AG09309 (cell line): ENCODE results near the gene TNFSF13B.

Experiments
- DNase-seq: peaks from one replicate; pipeline ENCODE4 v3.0.0-alpha.2; 2010; ENCODE audit warnings: low read depth
- H3K4me3 ChIP-seq: 2 replicates; pipeline ENCODE4 v1.5.1; 2011; ENCODE audit warnings: mild to moderate bottlenecking, low read depth, low read length, moderate library complexity; ENCODE audit not compliant: control insufficient read depth
- TF ChIP-seq, protein P1 (sequence below): IDR thresholded peaks from 2 replicates; pipeline ENCODE4 v1.5.1; 2011; ENCODE audit warnings: mild to moderate bottlenecking, low read depth, low read length, inconsistent platforms; ENCODE audit not compliant: insufficient read depth, control insufficient read depth; ENCODE audit errors: missing control alignments

The TNFSF13B gene, protein sequence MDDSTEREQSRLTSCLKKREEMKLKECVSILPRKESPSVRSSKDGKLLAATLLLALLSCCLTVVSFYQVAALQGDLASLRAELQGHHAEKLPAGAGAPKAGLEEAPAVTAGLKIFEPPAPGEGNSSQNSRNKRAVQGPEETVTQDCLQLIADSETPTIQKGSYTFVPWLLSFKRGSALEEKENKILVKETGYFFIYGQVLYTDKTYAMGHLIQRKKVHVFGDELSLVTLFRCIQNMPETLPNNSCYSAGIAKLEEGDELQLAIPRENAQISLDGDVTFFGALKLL

DNA sequence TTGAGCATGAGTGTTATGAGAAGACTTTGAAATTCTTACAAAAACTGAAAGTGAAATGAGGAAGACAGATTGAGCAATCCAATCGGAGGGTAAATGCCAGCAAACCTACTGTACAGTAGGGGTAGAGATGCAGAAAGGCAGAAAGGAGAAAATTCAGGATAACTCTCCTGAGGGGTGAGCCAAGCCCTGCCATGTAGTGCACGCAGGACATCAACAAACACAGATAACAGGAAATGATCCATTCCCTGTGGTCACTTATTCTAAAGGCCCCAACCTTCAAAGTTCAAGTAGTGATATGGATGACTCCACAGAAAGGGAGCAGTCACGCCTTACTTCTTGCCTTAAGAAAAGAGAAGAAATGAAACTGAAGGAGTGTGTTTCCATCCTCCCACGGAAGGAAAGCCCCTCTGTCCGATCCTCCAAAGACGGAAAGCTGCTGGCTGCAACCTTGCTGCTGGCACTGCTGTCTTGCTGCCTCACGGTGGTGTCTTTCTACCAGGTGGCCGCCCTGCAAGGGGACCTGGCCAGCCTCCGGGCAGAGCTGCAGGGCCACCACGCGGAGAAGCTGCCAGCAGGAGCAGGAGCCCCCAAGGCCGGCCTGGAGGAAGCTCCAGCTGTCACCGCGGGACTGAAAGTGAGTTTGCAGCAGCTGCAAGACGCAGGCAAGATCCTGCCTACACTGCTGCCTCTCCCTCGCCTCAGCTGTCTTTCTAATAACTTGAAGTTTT is at the start of gene TNFSF13B:
TNFSF13B (plus strand) TSS at position 118 of the 728 bp plus-strand sequence; CDS start at position 296, 178 bp downstream.
- H3K4me3 ChIP-seq, result peak within 1 kb of the TSS; percentile 39
- DNase-seq, result no peak
- TF ChIP-seq, protein P1, sequence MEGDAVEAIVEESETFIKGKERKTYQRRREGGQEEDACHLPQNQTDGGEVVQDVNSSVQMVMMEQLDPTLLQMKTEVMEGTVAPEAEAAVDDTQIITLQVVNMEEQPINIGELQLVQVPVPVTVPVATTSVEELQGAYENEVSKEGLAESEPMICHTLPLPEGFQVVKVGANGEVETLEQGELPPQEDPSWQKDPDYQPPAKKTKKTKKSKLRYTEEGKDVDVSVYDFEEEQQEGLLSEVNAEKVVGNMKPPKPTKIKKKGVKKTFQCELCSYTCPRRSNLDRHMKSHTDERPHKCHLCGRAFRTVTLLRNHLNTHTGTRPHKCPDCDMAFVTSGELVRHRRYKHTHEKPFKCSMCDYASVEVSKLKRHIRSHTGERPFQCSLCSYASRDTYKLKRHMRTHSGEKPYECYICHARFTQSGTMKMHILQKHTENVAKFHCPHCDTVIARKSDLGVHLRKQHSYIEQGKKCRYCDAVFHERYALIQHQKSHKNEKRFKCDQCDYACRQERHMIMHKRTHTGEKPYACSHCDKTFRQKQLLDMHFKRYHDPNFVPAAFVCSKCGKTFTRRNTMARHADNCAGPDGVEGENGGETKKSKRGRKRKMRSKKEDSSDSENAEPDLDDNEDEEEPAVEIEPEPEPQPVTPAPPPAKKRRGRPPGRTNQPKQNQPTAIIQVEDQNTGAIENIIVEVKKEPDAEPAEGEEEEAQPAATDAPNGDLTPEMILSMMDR, result no peak

DNA sequence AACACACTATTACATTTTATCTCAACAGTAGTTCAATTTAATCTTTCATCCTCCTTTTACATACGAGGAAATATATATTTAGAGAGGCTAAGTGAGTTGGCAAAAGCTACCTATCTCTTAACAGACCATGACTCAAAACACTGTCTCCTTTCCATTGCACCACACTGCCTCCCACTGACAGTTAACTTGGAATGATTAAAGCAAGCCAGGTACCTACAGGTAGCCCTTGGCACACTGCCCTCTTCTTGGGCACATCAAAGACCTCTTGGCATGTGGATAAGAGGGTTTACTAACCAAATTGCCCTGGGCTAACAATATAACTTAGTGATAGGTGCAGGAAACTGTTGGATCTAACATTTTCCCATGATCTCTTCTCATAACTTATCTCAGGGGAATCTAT is 49.5 kb upstream of the TNFSF13B start:
- TF ChIP-seq, protein P1, result no peak
- no peak for DNase-seq
- no peak overlapping the region for H3K4me3 ChIP-seq

DNA sequence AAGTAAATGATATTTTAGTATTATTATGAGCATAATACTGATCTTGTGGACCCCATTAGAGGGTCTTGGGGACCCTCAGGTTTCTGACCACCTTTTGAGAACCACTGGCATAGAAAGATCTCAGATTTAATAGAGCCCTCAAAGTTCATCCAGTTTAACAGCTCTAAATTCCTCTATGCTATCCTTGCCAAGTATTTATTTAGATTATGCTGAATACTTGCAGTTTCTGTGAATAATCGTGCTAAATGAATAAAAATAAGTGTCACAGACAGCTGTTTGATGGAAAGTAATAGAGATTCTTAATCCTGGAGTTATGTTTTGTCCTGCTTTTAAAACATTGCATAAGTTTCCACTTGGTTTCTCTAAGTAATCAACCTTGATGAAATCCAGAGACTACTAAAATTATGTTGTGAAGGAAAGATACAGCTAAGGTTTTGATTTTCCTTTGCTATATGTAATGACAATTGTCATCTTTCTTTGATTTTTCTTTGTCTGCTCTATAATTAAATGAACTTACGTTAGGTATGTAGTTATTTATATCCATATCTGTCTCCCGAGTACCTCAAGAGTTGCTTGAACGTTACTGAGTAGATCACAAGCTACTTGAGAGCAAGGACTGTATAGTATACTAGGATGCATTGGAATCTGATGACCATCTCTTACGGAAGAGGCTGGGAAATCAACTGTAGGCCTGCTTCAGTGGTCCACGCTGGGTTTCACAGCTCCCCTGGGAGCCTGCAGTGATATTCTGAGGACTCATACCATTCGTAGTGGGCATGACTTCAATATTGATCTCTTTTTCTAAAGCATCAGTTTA is 45.6 kb upstream of the TNFSF13B start:
- H3K4me3 ChIP-seq, result no peak overlapping the region
- DNase-seq, result no peak
- TF ChIP-seq, protein P1, result no peak

DNA sequence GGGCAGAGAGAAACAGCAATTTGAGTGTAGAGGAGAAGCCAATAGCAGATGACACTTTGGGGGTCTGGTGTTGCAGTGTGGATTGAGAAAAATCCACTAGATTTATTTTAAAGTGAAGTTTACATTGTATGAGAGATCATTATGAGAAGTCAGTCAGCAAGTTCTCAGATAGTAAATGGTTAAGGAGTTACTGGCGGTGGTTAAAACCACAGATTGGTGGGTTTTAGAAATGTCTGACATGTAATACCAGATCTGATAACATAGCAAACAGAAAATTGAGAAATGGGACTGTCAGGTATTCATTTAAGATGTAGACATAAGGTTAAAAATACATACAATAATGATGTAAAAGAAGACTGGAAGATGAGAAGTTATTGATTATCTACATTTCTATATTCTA is 44.1 kb upstream of the TNFSF13B start:
- DNase-seq, result no peak
- TF ChIP-seq, protein P1, result no peak
- H3K4me3 ChIP-seq, result no peak overlapping the region

DNA sequence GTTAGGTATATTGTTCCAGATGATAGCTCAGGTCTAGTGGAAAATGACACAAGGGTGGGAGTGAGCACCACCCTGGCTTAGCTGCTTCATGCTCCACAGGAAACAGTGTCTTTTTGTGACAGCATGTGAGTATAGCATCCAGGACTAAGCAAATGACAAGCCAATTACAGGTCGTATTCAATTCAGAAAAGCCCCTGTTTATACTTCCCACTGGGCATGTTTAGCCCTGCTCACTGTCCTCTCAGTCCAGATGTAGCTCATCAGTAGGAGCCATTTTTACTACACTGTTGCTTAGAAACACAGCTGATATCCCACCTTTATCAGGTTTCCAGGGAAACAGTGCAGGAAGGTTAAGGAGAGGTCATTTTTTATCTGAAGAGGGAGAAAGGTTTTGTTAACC is 43.3 kb upstream of the TNFSF13B start:
- TF ChIP-seq, protein P1, result no peak
- no peak for DNase-seq
- H3K4me3 ChIP-seq, result no peak overlapping the region

DNA sequence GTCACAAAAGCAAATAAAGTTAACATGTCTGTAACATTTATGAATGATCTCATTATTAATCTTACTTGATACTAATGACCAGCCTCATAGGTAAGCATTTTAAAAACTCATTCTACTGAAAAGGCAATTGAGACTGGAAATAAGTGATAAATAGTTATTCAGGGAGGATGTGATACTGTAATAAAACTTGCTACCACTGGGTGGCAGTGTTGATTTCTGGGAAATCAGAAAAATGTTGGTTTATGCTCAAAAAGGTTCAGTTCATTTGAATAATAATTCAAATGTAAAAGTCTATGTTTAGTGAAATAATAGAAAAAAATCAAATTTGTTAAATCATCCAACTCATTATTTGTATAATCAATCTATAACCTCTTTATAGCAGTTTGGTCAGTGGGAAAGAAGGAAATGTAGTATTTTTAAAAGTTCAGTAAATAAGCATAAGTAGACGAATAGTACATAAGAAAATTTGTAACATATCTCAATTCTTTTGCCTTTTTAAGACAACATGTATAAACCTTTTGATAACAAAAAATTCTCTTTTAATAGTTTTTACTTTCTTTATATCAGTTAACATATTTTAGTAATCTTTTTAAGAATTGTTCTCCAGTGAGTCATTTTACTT is 41.8 kb upstream of the TNFSF13B start:
- H3K4me3 ChIP-seq, result no peak overlapping the region
- DNase-seq, result no peak
- TF ChIP-seq, protein P1, result peak; percentile 56
